Keratinocyte (primary cell): ENCODE data around the gene ZNF280D.

Experiments
- EZH2 ChIP-seq: IDR thresholded peaks from one replicate; pipeline ENCODE4 v1.6.1; 2012; ENCODE audit warnings: inconsistent platforms, mild to moderate bottlenecking, low read length, moderate library complexity
- TF ChIP-seq, protein P1 (sequence below), 3 experiments: IDR thresholded peaks in 1 of 3; conservative IDR thresholded peaks in 1 of 3; optimal IDR thresholded peaks in 1 of 3; 2 replicates in 2 of 3; 3 replicates in 1 of 3; pipeline versions ENCODE3 to v1.5.1; 2011; ENCODE audit warnings: low read length in 3 of 3, mild to moderate bottlenecking in 3 of 3, moderate library complexity in 2 of 3, control low read depth in 1 of 3, inconsistent platforms in 1 of 3; ENCODE audit not compliant: insufficient read depth in 2 of 3; ENCODE audit errors: extremely low read depth in 1 of 3

DNA sequence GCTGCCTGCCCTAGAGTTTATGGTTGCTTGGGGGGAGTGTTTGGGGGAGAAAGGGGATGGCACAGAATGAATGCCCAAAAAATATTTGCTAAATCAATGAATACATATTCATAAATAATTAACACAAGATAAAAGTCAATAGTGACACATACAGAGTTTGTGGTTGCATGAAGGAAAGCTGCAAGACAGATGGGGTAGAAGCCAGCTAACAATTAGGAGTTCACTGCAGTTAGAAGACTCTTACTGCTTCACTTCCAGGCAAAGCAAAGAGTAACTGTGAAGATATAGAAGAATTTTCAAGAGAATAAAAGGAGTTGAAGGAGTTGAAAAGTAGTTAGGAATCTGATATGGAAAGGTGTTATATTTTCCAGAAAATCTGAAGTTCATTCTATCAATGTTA is 72.4 kb downstream of the ZNF280D start:
- TF ChIP-seq, protein P1, sequence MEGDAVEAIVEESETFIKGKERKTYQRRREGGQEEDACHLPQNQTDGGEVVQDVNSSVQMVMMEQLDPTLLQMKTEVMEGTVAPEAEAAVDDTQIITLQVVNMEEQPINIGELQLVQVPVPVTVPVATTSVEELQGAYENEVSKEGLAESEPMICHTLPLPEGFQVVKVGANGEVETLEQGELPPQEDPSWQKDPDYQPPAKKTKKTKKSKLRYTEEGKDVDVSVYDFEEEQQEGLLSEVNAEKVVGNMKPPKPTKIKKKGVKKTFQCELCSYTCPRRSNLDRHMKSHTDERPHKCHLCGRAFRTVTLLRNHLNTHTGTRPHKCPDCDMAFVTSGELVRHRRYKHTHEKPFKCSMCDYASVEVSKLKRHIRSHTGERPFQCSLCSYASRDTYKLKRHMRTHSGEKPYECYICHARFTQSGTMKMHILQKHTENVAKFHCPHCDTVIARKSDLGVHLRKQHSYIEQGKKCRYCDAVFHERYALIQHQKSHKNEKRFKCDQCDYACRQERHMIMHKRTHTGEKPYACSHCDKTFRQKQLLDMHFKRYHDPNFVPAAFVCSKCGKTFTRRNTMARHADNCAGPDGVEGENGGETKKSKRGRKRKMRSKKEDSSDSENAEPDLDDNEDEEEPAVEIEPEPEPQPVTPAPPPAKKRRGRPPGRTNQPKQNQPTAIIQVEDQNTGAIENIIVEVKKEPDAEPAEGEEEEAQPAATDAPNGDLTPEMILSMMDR (optimal IDR thresholded peaks at IDR 0.05 in 1 of 3, IDR thresholded peaks at IDR 0.05 in 1 of 3, conservative IDR thresholded peaks at IDR 0.05 in 1 of 3; ENCODE audit: extremely low read depth in 1 of 3, insufficient read depth in 2 of 3, low read length in 3 of 3): no peak
- TF ChIP-seq EZH2: no peak
